Glutamatergic neuron (in vitro differentiated cells): ENCODE results near the gene MARCKSL1. TPM values are rescaled to one million over a fixed set of nuclear protein-coding genes. Genes with fewer than 3 reads are reported as not detected.

ENCODE experiments used
- DNase-seq: peaks from one replicate; pipeline ENCODE4 v3.0.0; 2022
- H3K27ac Mint-ChIP-seq: one replicate; pipeline ENCODE4 v1.8.0; 2020; ENCODE audit warnings: mild to moderate bottlenecking, mixed read lengths, inconsistent platforms; ENCODE audit not compliant: unreplicated experiment
- H3K27me3 Mint-ChIP-seq: one replicate; pipeline ENCODE4 v1.8.0; 2020; ENCODE audit warnings: mild to moderate bottlenecking, moderate library complexity, mixed read lengths, inconsistent platforms; ENCODE audit not compliant: unreplicated experiment
- H3K36me3 Mint-ChIP-seq: one replicate; pipeline ENCODE4 v1.8.0; 2020; ENCODE audit warnings: mild to moderate bottlenecking, mixed read lengths, inconsistent platforms; ENCODE audit not compliant: unreplicated experiment
- H3K4me1 Mint-ChIP-seq: one replicate; pipeline ENCODE4 v1.8.0; 2020; ENCODE audit warnings: mild to moderate bottlenecking, low read depth, mixed read lengths, inconsistent platforms; ENCODE audit not compliant: unreplicated experiment
- H3K4me3 Mint-ChIP-seq: one replicate; pipeline ENCODE4 v1.8.0; 2020; ENCODE audit warnings: mild to moderate bottlenecking, mixed read lengths, inconsistent platforms; ENCODE audit not compliant: unreplicated experiment
- H3K9me3 Mint-ChIP-seq: one replicate; pipeline ENCODE4 v1.8.0; 2020; ENCODE audit warnings: mild to moderate bottlenecking, moderate library complexity, mixed read lengths, inconsistent platforms; ENCODE audit not compliant: unreplicated experiment
- total RNA-seq: library from RNA; stranded (reverse); fragmentation: NEBNext Ultra II Directional; extraction: Animal tissue kit (Norgen Biotek cat#: 25700); gene quantifications from one replicate; pipeline ENCODE4 v1.2.1, GENCODE V29; 2021; ENCODE audit not compliant: unreplicated experiment
- TF ChIP-seq, protein P1 (sequence below): fragments of 200-600 bp; sonication (generic); IDR thresholded peaks from one replicate; pipeline ENCODE4 v1.5.0; 2021; ENCODE audit not compliant: partially characterized antibody, unreplicated experiment

The MARCKSL1 gene
- total RNA-seq, 1 donor from 2014 or later: 912 TPM

DNA sequence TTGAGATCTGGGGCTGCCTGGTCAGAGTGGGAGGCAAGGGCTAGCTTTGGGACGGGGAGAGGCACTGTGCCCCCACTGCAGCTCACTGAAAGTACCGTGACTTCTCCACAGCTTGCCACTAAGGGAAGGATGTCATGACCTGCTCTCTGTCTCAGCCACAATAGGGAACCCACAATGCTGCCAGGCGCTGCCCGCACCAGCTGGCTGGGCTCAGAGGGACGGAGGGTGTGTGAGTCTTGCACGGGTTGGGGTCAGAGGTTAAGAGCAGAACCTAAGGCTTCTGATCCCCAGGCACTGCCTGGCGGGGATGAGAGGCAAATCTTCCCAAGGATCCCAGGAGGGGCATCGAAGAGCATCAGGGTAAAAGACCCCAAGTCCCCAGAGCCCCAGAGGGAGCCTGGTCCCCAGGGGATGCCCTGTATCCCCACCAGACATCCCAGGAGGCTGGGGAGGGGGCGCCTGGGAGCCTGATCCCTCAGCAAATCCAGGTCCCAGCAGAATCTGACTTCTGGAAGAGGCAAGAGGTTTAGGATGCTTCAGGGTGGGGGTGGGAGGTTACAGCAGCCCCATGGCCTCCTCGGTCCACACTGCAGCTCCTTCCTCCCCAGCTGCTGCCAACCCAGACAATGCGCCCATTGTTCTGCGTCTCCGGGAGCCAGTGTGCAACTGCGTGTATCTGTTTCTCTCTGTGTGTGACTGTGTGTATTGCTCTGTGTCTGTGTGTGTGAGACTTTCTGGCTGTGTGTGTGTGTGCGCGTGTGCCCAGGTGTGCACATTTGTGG, 2.0 kb upstream of the MARCKSL1 start:
- H3K27ac Mint-ChIP-seq: peak overlapping the region; percentile 33
- TF ChIP-seq, protein P1, sequence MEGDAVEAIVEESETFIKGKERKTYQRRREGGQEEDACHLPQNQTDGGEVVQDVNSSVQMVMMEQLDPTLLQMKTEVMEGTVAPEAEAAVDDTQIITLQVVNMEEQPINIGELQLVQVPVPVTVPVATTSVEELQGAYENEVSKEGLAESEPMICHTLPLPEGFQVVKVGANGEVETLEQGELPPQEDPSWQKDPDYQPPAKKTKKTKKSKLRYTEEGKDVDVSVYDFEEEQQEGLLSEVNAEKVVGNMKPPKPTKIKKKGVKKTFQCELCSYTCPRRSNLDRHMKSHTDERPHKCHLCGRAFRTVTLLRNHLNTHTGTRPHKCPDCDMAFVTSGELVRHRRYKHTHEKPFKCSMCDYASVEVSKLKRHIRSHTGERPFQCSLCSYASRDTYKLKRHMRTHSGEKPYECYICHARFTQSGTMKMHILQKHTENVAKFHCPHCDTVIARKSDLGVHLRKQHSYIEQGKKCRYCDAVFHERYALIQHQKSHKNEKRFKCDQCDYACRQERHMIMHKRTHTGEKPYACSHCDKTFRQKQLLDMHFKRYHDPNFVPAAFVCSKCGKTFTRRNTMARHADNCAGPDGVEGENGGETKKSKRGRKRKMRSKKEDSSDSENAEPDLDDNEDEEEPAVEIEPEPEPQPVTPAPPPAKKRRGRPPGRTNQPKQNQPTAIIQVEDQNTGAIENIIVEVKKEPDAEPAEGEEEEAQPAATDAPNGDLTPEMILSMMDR: no peak
- peaks cover 21% of the 10 kb centered on the region for H3K4me1 Mint-ChIP-seq
- H3K9me3 Mint-ChIP-seq: peaks cover 15% of the 10 kb centered on the region
- peaks cover 8% of the 10 kb centered on the region for H3K27me3 Mint-ChIP-seq
- peaks cover 4% of the 10 kb centered on the region for H3K36me3 Mint-ChIP-seq
- peak overlapping the region; percentile 71 for H3K4me3 Mint-ChIP-seq
- DNase-seq: no peak

DNA sequence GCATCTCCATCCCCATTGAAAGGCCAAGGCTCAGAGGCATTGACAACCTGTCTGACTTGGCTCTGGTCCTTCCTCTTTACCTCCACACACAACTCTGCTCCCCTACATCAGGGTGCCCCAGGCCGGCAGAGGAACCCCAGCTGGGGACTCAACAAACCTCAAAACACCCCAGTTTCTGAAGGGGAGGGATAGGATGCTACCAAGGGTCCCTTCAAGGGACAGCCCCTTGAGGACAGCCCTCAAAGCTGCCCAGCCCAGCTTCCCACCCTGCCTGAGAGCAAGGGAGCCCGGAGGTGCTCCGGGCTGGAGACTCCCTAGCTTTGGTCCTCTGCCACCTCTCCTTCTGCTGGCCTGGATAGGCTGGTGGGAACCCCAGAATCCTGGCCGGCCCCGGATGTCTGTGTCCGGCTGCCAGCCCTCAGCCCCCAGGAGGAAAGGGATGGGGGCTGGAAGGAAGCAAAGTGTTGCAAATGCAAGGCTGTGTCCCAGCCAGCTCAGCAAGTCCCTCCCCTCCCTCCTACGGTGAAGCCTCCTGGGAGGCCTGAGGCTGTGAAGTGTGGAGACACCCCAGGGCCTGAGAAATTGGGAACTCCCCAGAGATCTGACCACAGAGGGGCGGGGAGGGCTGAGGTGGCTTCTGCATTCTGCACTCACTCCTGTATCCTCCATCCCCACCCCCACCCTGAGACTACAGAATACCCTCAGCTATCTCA, 1.1 kb upstream of the MARCKSL1 start:
- Mint-ChIP-seq H3K36me3 (peaks cover 4% of the 10 kb centered on the region), H3K9me3 (peaks cover 15% of the 10 kb centered on the region), H3K27ac (peak overlapping the region; percentile 64), H3K27me3 (peaks cover 8% of the 10 kb centered on the region), H3K4me1 (peaks cover 22% of the 10 kb centered on the region), H3K4me3 (peak overlapping the region; percentile 30)
- DNase-seq: no peak
- TF ChIP-seq, protein P1: no peak

DNA sequence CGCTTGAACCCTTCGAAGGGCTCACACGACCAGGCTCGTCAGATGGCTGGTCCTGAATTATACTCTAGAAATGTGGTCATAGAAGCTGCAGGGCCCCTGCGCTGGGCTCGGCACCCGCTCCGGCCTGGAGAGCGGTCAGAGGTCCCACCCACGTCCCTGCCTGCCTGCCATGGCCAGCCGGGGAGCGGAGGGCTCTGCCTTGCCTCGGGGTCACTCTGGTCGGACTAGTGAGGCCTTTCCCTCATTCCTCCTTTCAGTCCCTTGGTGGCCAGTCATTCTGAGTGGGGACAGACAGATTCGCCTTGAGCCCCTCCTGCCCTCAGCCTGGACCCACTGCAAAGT, 529 bp upstream of the MARCKSL1 start:
- peaks cover 8% of the 10 kb centered on the region for H3K27me3 Mint-ChIP-seq
- H3K9me3 Mint-ChIP-seq: peaks cover 17% of the 10 kb centered on the region
- peaks cover 5% of the 10 kb centered on the region for H3K36me3 Mint-ChIP-seq
- no peak for DNase-seq
- TF ChIP-seq, protein P1: no peak
- peaks cover 24% of the 10 kb centered on the region for H3K4me1 Mint-ChIP-seq
- peak overlapping the region; percentile 30 for H3K4me3 Mint-ChIP-seq
- H3K27ac Mint-ChIP-seq: peak overlapping the region; percentile 64

GRCh38 chr1:32335535-32335789, 571 bp downstream of the MARCKSL1 start:
- Mint-ChIP-seq H3K4me1 (peaks cover 24% of the 10 kb centered on the region), H3K4me3 (no peak overlapping the region), H3K27ac (no peak overlapping the region), H3K27me3 (peaks cover 8% of the 10 kb centered on the region), H3K36me3 (peaks cover 14% of the 10 kb centered on the region), H3K9me3 (peaks cover 17% of the 10 kb centered on the region)
- DNase-seq: no peak
- TF ChIP-seq, protein P1: no peak
